Nephron (organoid): ENCODE data around the gene CHAT.

Experiments
- H3K27ac Mint-ChIP-seq, 3 experiments: 2 replicates each; pipeline ENCODE4 v1.8.0; 2020; ENCODE audit warnings: mixed read lengths in 3 of 3, mild to moderate bottlenecking in 2 of 3, moderate library complexity in 1 of 3
- H3K27me3 Mint-ChIP-seq: 2 replicates; pipeline ENCODE4 v1.8.0; 2021; ENCODE audit warnings: low read depth, mild to moderate bottlenecking, moderate library complexity, mixed read lengths
- H3K36me3 Mint-ChIP-seq: 2 replicates; pipeline ENCODE4 v1.8.0; 2020; ENCODE audit warnings: low read depth, mixed read lengths
- H3K4me1 Mint-ChIP-seq: 2 replicates; pipeline ENCODE4 v1.8.0; 2020; ENCODE audit warnings: mixed read lengths
- H3K4me3 Mint-ChIP-seq, 3 experiments: 2 replicates each; pipeline ENCODE4 v1.8.0; 2020; ENCODE audit warnings: mild to moderate bottlenecking in 3 of 3, mixed read lengths in 3 of 3, moderate library complexity in 2 of 3
- H3K9me3 Mint-ChIP-seq: 2 replicates; pipeline ENCODE4 v1.8.0; 2020; ENCODE audit warnings: mixed read lengths
- TF ChIP-seq, protein P1 (sequence below), 3 experiments: fragments of 200-600 bp; sonication (generic); IDR thresholded peaks; one replicate each; pipeline ENCODE4 v1.5.0; 2021; ENCODE audit warnings: antibody characterized with exemption in 3 of 3; ENCODE audit not compliant: unreplicated experiment in 3 of 3

The CHAT gene

DNA sequence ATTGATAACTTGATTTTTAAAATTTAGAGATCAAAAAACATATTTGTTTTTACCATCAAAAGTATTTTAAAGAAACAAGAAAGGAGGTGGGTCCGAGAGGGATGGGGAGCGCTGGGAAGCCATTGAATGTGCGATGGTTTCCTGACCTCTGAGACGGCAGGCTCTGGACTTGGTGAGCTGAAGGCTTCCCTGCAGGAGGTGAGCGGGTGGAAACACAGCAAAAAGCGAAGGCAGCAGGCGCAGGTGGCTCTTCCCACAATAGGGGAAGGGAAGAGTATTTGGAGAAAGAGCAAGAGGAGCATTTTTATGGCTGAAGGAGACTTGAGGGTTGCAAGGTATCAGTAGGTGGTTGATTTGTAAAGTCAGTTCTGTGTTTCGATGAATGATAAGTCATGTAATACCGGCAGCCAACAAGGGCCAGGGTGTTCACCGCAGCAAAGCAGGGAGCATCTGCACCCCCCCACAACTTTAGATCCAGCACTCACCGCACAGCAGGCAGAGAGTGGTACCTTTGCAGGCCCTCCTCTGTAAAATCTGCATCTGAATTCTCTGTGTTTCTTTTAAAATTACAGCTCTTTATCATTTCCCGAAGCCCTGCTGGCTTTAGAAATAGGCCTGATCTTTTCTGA is 76.2 kb downstream of the CHAT start:
- no peak overlapping the region for H3K4me3 Mint-ChIP-seq

GRCh38 chr10:49690698-49691356 is 77.0 kb downstream of the CHAT start:
- Mint-ChIP-seq H3K27ac (no peak overlapping the region), H3K36me3 (no peaks in the 10 kb centered on the region), H3K4me1 (no peaks in the 10 kb centered on the region), H3K4me3 (no peak overlapping the region), H3K27me3 (peaks cover 74% of the 10 kb centered on the region), H3K9me3 (peaks cover 3% of the 10 kb centered on the region)
- TF ChIP-seq, protein P1, sequence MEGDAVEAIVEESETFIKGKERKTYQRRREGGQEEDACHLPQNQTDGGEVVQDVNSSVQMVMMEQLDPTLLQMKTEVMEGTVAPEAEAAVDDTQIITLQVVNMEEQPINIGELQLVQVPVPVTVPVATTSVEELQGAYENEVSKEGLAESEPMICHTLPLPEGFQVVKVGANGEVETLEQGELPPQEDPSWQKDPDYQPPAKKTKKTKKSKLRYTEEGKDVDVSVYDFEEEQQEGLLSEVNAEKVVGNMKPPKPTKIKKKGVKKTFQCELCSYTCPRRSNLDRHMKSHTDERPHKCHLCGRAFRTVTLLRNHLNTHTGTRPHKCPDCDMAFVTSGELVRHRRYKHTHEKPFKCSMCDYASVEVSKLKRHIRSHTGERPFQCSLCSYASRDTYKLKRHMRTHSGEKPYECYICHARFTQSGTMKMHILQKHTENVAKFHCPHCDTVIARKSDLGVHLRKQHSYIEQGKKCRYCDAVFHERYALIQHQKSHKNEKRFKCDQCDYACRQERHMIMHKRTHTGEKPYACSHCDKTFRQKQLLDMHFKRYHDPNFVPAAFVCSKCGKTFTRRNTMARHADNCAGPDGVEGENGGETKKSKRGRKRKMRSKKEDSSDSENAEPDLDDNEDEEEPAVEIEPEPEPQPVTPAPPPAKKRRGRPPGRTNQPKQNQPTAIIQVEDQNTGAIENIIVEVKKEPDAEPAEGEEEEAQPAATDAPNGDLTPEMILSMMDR (IDR thresholded peaks at IDR 0.05; ENCODE audit: unreplicated experiment in 3 of 3), result no peak

More for the DNA sequence above, 76.2 kb downstream of the CHAT start:
- H3K9me3 Mint-ChIP-seq, result peaks cover 7% of the 10 kb centered on the region
- peaks cover 78% of the 10 kb centered on the region for H3K27me3 Mint-ChIP-seq
- H3K27ac Mint-ChIP-seq, result no peak overlapping the region
- H3K36me3 Mint-ChIP-seq, result no peaks in the 10 kb centered on the region
- TF ChIP-seq, protein P1 (IDR thresholded peaks at IDR 0.05; ENCODE audit: unreplicated experiment in 3 of 3), result no peak
- no peaks in the 10 kb centered on the region for H3K4me1 Mint-ChIP-seq

GRCh38 chr10:49691588-49691987 is 77.8 kb downstream of the CHAT start:
- H3K9me3 Mint-ChIP-seq, result peaks cover 3% of the 10 kb centered on the region
- H3K4me1 Mint-ChIP-seq, result no peaks in the 10 kb centered on the region
- no peak overlapping the region for H3K4me3 Mint-ChIP-seq
- H3K36me3 Mint-ChIP-seq, result no peaks in the 10 kb centered on the region
- TF ChIP-seq, protein P1 (IDR thresholded peaks at IDR 0.05; ENCODE audit: unreplicated experiment in 3 of 3), result no peak
- peaks cover 74% of the 10 kb centered on the region for H3K27me3 Mint-ChIP-seq
- no peak overlapping the region for H3K27ac Mint-ChIP-seq

GRCh38 chr10:49694466-49694865 is 80.6 kb downstream of the CHAT start:
- Mint-ChIP-seq H3K4me1 (no peaks in the 10 kb centered on the region), H3K36me3 (no peaks in the 10 kb centered on the region), H3K27ac (no peak overlapping the region), H3K9me3 (no peaks in the 10 kb centered on the region), H3K4me3 (no peak overlapping the region), H3K27me3 (peaks cover 61% of the 10 kb centered on the region)
- TF ChIP-seq, protein P1 (IDR thresholded peaks at IDR 0.05; ENCODE audit: unreplicated experiment in 3 of 3), result no peak

DNA sequence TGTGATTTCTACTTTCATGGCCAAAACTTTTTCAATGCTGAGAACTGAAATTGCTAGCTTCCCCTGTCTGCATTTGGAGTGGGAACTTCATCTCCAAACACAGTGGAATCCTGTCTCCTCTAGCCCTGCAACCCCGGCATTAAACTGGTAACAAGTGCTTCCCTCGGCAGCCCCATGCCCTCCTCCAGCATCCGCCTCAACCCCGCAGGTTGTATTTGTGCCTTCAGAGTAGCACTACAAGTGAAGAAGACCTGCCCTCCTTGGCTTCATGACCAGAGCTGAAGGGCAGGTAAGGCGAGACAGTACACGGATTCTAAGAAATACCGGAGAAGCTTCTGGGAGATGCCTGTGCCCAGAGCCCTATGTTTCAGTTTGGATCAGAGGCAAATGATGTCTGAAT is 82.5 kb downstream of the CHAT start:
- H3K4me3 Mint-ChIP-seq, result no peak overlapping the region
- TF ChIP-seq, protein P1 (IDR thresholded peaks at IDR 0.05; ENCODE audit: unreplicated experiment in 3 of 3), result no peak
- no peaks in the 10 kb centered on the region for H3K36me3 Mint-ChIP-seq
- no peak overlapping the region for H3K27ac Mint-ChIP-seq
- H3K9me3 Mint-ChIP-seq, result no peaks in the 10 kb centered on the region
- H3K27me3 Mint-ChIP-seq, result peaks cover 44% of the 10 kb centered on the region
- no peaks in the 10 kb centered on the region for H3K4me1 Mint-ChIP-seq

- H3K4me3 Mint-ChIP-seq, result no peak overlapping the region
- TF ChIP-seq, protein P1 (IDR thresholded peaks at IDR 0.05; ENCODE audit: unreplicated experiment in 3 of 3), result no peak
- no peaks in the 10 kb centered on the region for H3K9me3 Mint-ChIP-seq
- no peak overlapping the region for H3K27ac Mint-ChIP-seq
- no peaks in the 10 kb centered on the region for H3K4me1 Mint-ChIP-seq
- no peaks in the 10 kb centered on the region for H3K36me3 Mint-ChIP-seq
- H3K27me3 Mint-ChIP-seq, result peaks cover 27% of the 10 kb centered on the region
These were observed 84.8 kb downstream of the CHAT start for GRCh38 chr10:49698679-49699078.
